Suprapubic skin (tissue), 4 donors: ENCODE measurements around the gene TSPOAP1.

ENCODE experiments used
- CTCF ChIP-seq, 2 donors: fragments of 200-600 bp in 1 of 2; fragments of 450-650 bp in 1 of 2; sonication (generic) in 1 of 2; IDR thresholded peaks; one replicate each; pipeline ENCODE4 v1.5.1; 2016 to 2019; ENCODE audit warnings: antibody characterized with exemption in 2 of 2, mild to moderate bottlenecking in 1 of 2, moderate library complexity in 1 of 2
- EP300 ChIP-seq: sonication (generic); formaldehyde crosslinking; IDR thresholded peaks from one replicate; pipeline ENCODE4 v1.6.1; 2017; ENCODE audit warnings: antibody characterized with exemption
- POLR2A ChIP-seq, 2 donors: fragments of 450-650 bp; IDR thresholded peaks; one replicate each; pipeline ENCODE4 v1.6.1; 2017; ENCODE audit warnings: antibody characterized with exemption in 2 of 2, mild to moderate bottlenecking in 2 of 2, moderate library complexity in 2 of 2
- POLR2AphosphoS5 ChIP-seq, 3 donors: sonication (generic); formaldehyde crosslinking; IDR thresholded peaks; one replicate each; pipeline ENCODE4 v1.6.1; 2017; ENCODE audit warnings: antibody characterized with exemption in 3 of 3

- no peak for TF ChIP-seq CTCF (IDR thresholded peaks at IDR 0.05)
- TF ChIP-seq POLR2A (IDR thresholded peaks at IDR 0.05) = no peak
- TF ChIP-seq EP300 = no peak
- TF ChIP-seq POLR2AphosphoS5 (IDR thresholded peaks at IDR 0.05) = no peak
These were observed 56.0 kb downstream of the TSPOAP1 start for GRCh38 chr17:58272367-58273280.
